ENCODE results near the gene STUB1. TPM values are rescaled to one million over a fixed set of nuclear protein-coding genes. Genes with fewer than 3 reads are reported as not detected.

The STUB1 gene
- total RNA-seq, result 100 to 1,000 TPM; 155 to 215 (median 178) TPM

GRCh38 chr16:679814-680624 is at the start of gene STUB1:
STUB1 (plus strand) TSS chr16:680410; CDS start chr16:680526, 116 bp downstream.
- peak; percentile 98 for DNase-seq (ENCODE audit: extremely low spot score)
- intact Hi-C loops (cut with DNase I), result no loop called here
- no peak for TF ChIP-seq POLR2A (IDR thresholded peaks at IDR 0.05; ENCODE audit: low read depth)
- TF ChIP-seq, protein P1, sequence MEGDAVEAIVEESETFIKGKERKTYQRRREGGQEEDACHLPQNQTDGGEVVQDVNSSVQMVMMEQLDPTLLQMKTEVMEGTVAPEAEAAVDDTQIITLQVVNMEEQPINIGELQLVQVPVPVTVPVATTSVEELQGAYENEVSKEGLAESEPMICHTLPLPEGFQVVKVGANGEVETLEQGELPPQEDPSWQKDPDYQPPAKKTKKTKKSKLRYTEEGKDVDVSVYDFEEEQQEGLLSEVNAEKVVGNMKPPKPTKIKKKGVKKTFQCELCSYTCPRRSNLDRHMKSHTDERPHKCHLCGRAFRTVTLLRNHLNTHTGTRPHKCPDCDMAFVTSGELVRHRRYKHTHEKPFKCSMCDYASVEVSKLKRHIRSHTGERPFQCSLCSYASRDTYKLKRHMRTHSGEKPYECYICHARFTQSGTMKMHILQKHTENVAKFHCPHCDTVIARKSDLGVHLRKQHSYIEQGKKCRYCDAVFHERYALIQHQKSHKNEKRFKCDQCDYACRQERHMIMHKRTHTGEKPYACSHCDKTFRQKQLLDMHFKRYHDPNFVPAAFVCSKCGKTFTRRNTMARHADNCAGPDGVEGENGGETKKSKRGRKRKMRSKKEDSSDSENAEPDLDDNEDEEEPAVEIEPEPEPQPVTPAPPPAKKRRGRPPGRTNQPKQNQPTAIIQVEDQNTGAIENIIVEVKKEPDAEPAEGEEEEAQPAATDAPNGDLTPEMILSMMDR (IDR thresholded peaks at IDR 0.05), result peak in 1 of 3 experiments; percentile 19
- no peak for TF ChIP-seq EP300 (IDR thresholded peaks at IDR 0.05)
- TF ChIP-seq POLR2AphosphoS5 (IDR thresholded peaks at IDR 0.05), result peak; percentile 68 to 71
- Histone ChIP-seq H3K4me3 (peak within 1 kb of the TSS; percentile 81 to 98 (median 96)), H3K4me1 (peaks cover 53 to 68% (median 66%) of the 10 kb centered on the region in 4 donors), H3K36me3 (peaks cover 16 to 23% (median 22%) of the 10 kb centered on the region in 4 donors), H3K27ac (replicated peaks in 1 of 4) (peak within 1 kb of the TSS; percentile 93 to 98 (median 96)), H3K9me3 (no peaks in the 10 kb centered on the region), H3K27me3 (peaks cover 0 to 5% (median 0%) of the 10 kb centered on the region in 4 donors)
- 0% methylated on average over 7 of the region's 91 CpGs for WGBS

DNA sequence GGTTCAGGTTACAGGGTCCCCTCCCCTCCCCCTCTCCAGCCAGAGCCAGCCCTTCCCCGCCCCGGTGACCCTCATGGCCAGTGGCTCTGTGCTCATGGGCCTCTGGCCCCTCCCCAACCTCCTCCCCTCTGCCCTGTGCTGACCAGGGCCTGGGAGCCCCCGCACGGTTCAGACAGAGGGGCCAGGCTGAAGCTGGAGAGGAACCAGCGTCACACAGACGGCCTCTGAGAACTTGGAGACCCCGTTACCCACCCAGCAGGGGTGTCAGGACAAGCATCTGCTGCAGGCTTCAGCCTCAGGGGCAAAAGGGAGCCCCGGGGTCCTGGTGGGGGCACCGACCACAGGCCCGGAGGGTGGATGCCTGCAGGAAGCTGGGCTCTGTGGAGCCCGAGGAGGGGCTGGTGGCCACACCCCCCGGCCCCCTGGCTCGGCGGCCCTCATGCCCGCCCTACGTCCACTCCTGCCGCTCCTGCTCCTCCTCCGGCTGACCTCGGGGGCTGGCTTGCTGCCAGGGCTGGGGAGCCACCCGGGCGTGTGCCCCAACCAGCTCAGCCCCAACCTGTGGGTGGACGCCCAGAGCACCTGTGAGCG is 49.3 kb upstream of the STUB1 start, which contains the start of gene WFIKKN1:
WFIKKN1 (plus strand) TSS at position 171 of the 591 bp plus-strand sequence; CDS start at position 440, 269 bp downstream.
- peaks cover 10 to 58% (median 50%) of the 10 kb centered on the region in 4 donors for H3K36me3 ChIP-seq
- H3K27ac ChIP-seq (replicated peaks in 1 of 4), result no peak within 1 kb of the TSS
- 11% methylated on average over 3 of the region's 23 CpGs for WGBS
- TF ChIP-seq EP300 (IDR thresholded peaks at IDR 0.05), result no peak
- TF ChIP-seq POLR2A (IDR thresholded peaks at IDR 0.05; ENCODE audit: low read depth), result no peak
- TF ChIP-seq POLR2AphosphoS5 (IDR thresholded peaks at IDR 0.05), result peak in 1 of 2 donors; percentile 11
- TF ChIP-seq, protein P1 (IDR thresholded peaks at IDR 0.05), result no peak
- H3K9me3 ChIP-seq, result no peaks in the 10 kb centered on the region
- no peak for DNase-seq (ENCODE audit: extremely low spot score)
- peaks cover 0 to 21% (median 0%) of the 10 kb centered on the region in 4 donors for H3K27me3 ChIP-seq
- H3K4me3 ChIP-seq, result no peak within 1 kb of the TSS
- intact Hi-C loops (cut with DNase I), result no loop called here
- peaks cover 23 to 50% (median 41%) of the 10 kb centered on the region in 4 donors for H3K4me1 ChIP-seq

DNA sequence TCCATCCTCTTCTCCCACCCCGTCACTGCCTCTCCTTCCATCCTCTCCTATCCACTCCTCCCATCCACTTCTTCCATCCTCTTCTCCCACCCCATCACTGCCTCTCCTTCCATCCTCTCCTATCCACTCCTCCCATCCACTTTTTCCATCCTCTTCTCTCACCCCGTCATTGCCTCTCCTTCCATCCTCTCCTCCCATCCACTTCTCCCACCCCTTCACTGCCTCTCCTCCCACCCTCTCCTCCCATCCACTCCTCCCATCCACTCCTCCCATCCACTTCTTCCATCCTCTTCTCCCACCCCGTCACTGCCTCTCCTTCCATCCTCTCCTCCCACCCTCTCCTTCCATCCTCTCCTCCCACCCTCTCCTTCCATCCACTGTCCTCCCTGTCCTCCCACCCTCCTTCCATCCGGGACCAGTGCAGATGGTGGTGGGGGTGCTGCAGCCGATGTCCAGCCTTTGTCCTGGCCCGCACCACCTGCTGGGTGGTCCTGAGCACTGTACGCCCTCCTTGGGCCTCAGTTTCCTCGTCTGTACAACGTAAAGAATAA is 48.3 kb upstream of the STUB1 start:
- Histone ChIP-seq H3K36me3 (peaks cover 10 to 48% (median 40%) of the 10 kb centered on the region in 4 donors), H3K27ac (replicated peaks in 1 of 4) (no peak overlapping the region), H3K4me1 (peaks cover 23 to 48% (median 42%) of the 10 kb centered on the region in 4 donors), H3K9me3 (no peaks in the 10 kb centered on the region), H3K27me3 (peaks cover 0 to 21% (median 0%) of the 10 kb centered on the region in 4 donors), H3K4me3 (no peak overlapping the region)
- DNase-seq (ENCODE audit: extremely low spot score), result no peak
- intact Hi-C loops (cut with DNase I), result no loop called here
- TF ChIP-seq POLR2A (IDR thresholded peaks at IDR 0.05; ENCODE audit: low read depth) (no peak), EP300 (IDR thresholded peaks at IDR 0.05) (no peak), POLR2AphosphoS5 (IDR thresholded peaks at IDR 0.05) (no peak)
- TF ChIP-seq, protein P1 (IDR thresholded peaks at IDR 0.05), result no peak
- WGBS, result 58% methylated on average over 9 of the region's 9 CpGs

DNA sequence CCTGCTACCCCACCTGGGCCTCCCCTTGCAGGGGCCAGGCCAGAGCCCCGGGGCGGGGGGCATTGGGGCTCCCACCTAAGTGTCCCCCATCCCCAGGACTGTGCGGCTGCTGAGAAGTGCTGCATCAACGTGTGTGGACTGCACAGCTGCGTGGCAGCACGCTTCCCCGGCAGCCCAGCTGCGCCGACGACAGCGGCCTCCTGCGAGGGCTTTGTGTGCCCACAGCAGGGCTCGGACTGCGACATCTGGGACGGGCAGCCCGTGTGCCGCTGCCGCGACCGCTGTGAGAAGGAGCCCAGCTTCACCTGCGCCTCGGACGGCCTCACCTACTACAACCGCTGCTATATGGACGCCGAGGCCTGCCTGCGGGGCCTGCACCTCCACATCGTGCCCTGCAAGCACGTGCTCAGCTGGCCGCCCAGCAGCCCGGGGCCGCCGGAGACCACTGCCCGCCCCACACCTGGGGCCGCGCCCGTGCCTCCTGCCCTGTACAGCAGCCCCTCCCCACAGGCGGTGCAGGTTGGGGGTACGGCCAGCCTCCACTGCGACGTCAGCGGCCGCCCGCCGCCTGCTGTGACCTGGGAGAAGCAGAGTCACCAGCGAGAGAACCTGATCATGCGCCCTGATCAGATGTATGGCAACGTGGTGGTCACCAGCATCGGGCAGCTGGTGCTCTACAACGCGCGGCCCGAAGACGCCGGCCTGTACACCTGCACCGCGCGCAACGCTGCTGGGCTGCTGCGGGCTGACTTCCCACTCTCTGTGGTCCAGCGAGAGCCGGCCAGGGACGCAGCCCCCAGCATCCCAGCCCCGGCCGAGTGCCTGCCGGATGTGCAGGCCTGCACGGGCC is 47.5 kb upstream of the STUB1 start:
- WGBS, result 97% methylated on average over 12 of the region's 67 CpGs
- peaks cover 10 to 40% (median 32%) of the 10 kb centered on the region in 4 donors for H3K36me3 ChIP-seq
- H3K9me3 ChIP-seq, result no peaks in the 10 kb centered on the region
- DNase-seq (ENCODE audit: extremely low spot score), result no peak
- TF ChIP-seq POLR2AphosphoS5 (IDR thresholded peaks at IDR 0.05) (no peak), EP300 (IDR thresholded peaks at IDR 0.05) (no peak)
- intact Hi-C loops (cut with DNase I), result no loop called here
- H3K27ac ChIP-seq (replicated peaks in 1 of 4), result no peak overlapping the region
- H3K4me1 ChIP-seq, result peaks cover 28 to 49% (median 45%) of the 10 kb centered on the region in 4 donors
- H3K4me3 ChIP-seq, result no peak overlapping the region
- peaks cover 0 to 21% (median 0%) of the 10 kb centered on the region in 4 donors for H3K27me3 ChIP-seq
